Effector memory CD8-positive, alpha-beta T cell (primary cell): Measurements from ENCODE around the gene ZSCAN30.

Experiments
- ATAC-seq: fragments of 150-1000 bp; cut with Tn5 transposase; replicated peaks from 2 replicates; pipeline ENCODE4 v1.10.0; 2021; ENCODE audit warnings: mild to moderate bottlenecking, moderate library complexity
- DNase-seq, 3 experiments: peaks; one replicate each; pipeline ENCODE4 v3.0.0; 2021
- H3K27ac Mint-ChIP-seq, 2 donors: one replicate each; pipeline ENCODE4 v1.8.0; 2022; ENCODE audit warnings: mild to moderate bottlenecking in 2 of 2, mixed read lengths in 2 of 2, moderate library complexity in 2 of 2
- H3K27me3 Mint-ChIP-seq, 2 donors: one replicate each; pipeline ENCODE4 v1.8.0; 2022; ENCODE audit warnings: mixed read lengths in 2 of 2
- H3K36me3 Mint-ChIP-seq: one replicate; pipeline ENCODE4 v1.8.0; 2022; ENCODE audit warnings: mild to moderate bottlenecking, moderate library complexity, mixed read lengths; ENCODE audit not compliant: insufficient read depth
- H3K4me1 Mint-ChIP-seq, 2 donors: one replicate each; pipeline ENCODE4 v1.8.0; 2022; ENCODE audit warnings: low read depth in 2 of 2, mixed read lengths in 2 of 2
- H3K4me3 Mint-ChIP-seq, 2 donors: one replicate each; pipeline ENCODE4 v1.8.0; 2022; ENCODE audit warnings: mild to moderate bottlenecking in 2 of 2, mixed read lengths in 2 of 2, moderate library complexity in 2 of 2
- H3K9me3 Mint-ChIP-seq, 2 donors: one replicate each; pipeline ENCODE4 v1.8.0; 2022; ENCODE audit warnings: mixed read lengths in 2 of 2

The ZSCAN30 gene

GRCh38 chr18:35201256-35201931 lies 88.6 kb downstream of the ZSCAN30 start:
- H3K36me3 Mint-ChIP-seq = peaks cover 2% of the 10 kb centered on the region
- ATAC-seq (no peak), DNase-seq (no peak)
- H3K27me3 Mint-ChIP-seq = peaks cover 27 to 31% of the 10 kb centered on the region in 2 donors
- H3K9me3 Mint-ChIP-seq = no peaks in the 10 kb centered on the region
- H3K4me1 Mint-ChIP-seq = no peaks in the 10 kb centered on the region
- H3K4me3 Mint-ChIP-seq = no peak overlapping the region
- no peak overlapping the region for H3K27ac Mint-ChIP-seq
